HG02588 (cell line): Measurements from ENCODE around the gene SV2A.

Experiments used
- ATAC-seq: cut with Tn5 transposase; IDR thresholded peaks from one replicate; pipeline ENCODE4 v1.9.1; 2021; ENCODE audit warnings: mild to moderate bottlenecking, moderate library complexity; ENCODE audit not compliant: unreplicated experiment

Gene SV2A

DNA sequence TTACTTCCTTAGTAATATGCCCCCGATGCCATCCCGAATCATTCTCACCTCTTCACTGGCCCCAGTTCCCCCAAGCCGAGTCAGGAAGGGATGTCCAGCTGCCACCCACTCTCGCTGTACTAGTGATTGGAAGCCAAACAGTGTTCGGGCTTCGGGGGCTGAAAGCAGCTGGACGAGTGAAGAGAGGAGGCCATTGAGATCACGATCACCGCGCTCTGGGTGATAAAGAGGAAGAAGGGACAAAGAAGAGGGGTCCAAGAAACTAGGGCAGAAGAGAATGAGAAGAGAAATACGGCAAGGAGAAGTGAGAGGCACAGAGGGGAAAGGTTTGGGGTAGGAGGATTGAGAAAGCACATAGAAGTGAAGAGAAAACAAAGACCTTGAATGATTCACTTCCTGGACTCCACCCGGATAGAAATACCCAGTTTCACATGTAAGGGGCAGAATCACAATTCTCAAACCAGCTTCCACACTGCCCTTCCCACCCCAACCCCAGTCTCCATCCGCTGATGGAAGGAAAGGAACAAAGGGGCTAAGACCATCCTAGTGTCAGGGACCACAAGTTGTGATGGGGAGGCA is 13.7 kb upstream of the SV2A start:
- no peak for ATAC-seq

DNA sequence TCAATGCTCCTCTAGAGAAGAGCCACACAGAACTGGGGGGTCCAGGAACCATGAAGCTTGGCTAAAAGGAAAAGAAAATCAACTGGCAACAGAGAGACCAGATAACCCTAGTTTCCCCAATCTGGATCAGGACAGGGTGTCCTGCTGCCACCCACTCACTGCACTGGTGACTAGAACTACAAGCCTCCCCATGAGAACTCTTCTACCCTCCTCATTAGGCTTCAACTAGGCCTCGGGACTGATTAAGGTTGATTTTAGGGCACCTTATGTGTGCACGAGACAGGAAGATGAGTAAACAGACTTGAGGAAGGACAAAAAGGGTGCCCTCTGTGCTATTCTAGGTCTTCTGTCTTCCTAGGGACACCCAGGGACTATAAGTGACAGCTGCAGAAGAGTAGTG is 12.2 kb upstream of the SV2A start:
- ATAC-seq: no peak

DNA sequence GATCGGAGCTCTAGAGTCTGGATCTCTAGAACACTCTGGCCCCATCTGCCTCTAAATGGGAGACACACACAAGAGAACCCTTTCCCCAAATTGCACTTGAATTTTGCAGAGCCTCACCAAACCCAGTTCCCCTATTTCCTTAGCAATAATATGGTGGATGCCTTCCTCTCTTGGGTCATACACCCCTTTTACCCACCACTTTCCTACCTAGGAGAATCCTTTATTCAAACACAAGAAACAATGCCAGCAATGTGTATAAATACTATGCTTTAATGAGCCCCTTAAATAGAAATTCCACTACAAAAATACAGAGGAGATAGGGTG is 10.7 kb upstream of the SV2A start:
- no peak for ATAC-seq

DNA sequence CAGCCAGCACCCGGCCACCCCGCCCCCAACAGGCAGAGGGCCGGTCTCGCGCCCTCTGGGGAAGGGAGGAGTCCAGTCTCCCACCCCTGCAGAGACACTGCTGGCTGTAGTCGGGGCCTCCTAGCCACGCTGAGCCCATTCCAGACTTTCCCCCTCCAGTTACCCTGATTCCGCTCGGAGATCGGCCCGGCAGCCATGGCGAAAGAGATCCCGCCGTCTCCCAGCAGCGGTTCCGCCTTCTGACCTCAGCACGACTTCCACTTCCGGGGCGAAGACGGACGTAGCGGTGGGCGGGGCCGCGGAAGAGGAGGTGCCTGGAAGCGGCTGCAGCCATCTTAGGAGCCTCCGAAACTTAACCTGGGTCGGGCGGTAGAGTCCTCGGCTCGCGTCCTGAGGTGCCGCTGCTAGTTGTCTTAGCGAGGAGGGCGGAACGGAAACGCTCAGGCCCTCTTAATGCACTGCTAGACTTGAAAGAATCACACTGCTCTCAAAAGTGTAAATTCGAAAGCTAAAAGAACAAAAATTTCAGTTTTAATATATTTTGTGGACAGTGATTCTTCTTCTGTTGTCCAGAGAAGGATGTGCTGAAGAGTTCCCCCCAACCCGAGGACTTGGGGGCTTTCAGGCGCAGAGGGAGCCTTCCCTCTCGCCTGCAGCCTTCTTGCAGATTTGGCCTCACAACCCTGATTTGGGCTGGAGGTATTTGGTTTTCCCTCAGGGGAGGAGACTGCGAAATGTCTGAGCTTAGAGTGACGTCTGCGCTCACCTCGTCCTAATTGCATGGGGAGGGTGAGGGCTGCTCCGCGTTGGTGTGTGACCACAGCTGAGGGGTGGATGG is 10.1 kb upstream of the SV2A start, which contains the start of gene SF3B4:
Gene SF3B4 (minus strand): TSS at position 241 of the 838 bp plus-strand sequence. CDS start 44 bp downstream, at position 197.
- ATAC-seq: peak; percentile 92

DNA sequence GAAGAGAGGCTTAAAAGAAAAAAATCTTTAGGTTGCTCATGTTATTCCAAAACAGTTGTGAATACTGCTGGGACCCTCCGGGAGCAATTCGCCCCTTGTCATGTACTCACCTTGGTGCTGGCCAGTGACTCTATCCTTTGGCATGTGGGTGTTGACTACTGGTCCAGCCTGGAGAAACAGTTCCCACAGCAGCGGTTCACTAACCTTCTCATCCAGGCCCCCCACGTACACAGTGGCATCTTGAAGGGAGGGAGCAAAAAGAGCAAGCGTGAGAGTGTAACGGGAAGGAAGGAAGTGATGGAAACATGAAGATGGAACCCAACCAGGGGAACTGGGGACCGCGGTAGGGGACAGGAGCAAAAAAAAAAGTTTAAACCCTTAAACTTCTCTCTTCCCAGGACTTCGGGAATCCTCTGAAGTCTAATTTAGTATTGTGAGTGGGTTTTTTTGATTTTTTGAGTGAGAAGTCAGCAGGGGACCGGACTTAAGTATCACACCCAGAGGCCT is 9.5 kb upstream of the SV2A start:
- ATAC-seq: no peak

DNA sequence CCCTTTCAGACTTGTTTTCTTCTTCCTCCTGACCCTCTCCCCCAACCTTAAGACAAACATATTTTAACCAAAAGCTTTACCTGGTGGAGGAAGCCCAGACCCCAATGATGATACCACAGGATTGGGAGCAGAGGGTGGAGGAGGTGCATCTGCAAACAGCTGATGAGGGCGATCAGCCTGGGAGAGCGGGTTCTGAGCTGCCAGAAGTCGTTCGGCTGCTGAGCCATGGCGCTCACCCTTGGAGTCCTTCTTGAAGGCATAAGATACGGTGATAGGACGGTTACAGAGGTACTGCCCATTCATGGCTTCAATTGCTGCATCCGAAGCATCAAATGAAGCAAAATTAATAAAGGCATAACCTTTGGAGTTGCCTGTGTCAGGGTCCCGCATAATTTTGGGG is 8.7 kb upstream of the SV2A start:
- no peak for ATAC-seq

DNA sequence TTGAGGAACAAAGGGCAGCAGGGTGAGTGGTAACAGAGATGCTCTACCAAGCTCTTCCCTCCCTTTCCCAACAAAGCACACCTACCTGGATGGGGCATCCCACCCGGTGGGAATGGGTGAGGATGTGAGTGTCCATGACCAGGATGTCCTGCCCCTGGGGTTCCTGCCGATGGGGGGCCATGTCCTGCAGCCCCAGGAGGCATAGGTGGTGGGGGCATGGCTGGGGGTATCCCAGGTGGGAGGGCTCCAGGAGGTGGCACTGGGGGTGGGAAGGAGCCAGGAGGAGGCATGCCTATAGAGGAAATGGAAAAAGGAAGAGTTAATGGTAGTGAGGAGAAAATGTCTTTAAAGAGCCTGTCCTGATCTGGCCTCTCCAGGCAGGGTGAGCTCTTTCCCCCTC is 8.1 kb upstream of the SV2A start:
- no peak for ATAC-seq

DNA sequence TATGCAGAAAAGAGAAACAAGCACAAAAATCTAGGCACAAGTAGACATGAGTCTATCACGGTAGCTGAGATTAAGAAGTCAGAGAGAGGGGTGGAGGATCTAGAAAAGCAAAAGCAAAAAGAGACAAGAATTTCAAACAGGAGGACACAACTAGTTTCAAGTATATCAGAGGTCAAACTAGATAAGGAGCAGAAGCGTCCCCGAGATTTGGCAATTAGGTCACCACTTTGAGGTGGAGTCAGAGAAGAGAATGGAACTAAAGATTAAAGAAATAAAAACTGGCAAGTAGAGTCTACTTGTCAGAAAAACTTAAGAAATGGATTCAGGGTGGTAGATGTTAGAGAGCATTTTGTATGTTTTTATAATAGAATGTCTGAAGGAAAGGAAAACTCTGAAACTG is 7.7 kb upstream of the SV2A start:
- ATAC-seq: no peak

DNA sequence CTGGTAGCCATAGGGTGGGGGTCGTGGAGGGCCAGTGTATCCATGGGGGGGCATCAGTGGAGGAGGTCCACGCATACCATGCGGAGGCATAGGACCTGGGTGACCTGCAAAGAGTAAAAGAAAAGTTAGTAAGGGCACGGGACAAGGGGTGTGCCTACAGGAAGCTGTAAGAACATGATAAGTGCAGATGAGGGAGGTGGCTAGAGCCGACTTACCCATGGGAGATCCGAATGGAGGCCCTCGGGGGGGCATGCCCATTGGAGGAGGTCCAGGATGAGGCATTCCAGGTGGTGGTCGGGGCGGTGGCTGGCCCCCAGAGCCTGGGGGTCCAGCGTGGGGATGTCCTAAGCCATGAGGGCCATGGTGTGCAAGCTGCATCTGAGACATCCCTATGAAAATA is 6.0 kb upstream of the SV2A start:
- ATAC-seq: no peak

DNA sequence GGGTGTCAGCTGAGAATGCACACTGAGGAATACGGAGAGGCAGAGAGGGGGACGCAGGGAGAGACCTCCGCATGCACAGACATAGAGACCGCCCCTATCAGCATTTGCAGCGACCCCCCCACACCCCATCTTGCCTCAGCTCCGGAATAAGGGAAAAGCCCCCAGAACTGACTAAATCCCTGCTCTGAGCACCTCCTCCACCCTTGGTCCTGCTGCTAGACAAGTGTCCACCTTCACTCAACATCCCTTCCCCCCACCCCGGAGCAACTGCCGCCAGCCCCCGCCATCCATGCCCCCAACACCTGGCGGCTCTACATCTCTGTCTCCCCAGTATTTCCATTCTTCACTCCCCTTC is 769 bp downstream of the SV2A start:
- ATAC-seq: no peak

DNA sequence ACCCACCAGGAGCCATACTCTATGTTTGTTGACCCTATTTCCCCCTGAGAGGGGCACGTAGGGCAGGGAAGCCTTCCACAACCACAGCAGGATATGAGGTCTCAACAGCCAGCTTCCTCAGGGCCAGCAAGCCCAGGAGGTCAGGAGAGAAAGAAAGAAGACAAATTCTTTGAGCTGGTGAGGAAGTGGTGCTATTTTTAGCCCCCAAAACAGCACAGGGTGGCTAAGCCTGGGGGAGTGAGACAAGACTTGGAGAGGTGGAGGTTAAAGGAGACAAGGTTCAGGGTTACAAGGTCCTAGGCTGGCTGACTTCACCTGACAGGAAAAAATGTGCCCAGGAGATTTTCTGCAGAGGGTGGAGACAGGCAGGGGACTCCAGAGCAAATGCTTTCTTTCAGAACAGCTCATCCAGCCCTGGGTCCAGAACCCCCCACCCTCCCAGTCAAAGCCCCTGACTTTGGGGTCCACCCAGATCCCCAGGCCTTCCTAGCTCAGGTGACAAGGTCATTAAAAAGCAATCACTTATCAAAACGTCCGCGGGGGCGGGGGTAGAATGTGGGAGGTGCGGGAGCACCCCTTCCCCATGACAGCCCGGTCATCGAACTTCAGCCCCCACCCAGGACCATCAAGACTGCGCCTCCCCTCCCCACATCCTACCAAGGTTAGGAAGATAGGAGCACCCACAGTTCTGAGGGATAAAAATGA is 1.3 kb downstream of the SV2A start:
- no peak for ATAC-seq

DNA sequence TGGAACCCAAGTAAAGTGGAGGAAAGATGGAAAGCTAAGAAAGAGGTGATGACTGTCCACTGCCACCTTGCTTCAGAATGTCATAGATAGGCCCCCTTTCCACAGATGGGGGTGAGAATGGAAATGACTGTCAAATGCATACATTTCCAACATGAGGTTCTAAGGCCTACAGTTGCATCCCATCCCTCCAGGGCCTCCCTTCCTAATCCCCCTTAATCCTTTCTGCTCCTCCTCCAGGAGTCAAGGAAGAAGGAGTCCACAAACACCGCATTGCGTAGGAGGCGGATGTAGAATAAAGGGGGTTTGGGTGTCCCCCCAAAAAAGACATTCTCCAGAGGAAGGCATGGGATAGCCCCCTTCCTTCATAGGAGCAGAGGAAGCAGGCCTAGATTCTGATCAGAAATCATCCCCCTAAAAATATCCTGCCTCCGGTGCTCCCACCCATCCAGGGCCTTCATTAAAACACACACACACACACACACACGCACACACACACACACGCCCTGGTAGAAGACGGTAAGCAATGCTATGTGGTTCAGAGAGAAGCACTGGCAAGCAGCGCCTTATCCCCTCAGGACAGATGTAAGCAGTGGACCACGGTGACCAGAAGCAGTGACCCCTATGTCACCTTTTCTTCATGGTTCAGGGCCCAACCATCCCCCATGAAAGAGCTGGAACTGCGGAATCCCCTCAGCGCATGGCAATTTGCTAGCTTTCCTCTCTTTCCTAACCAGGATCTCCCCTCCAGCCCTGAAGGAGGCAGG is 2.0 kb downstream of the SV2A start:
- no peak for ATAC-seq

DNA sequence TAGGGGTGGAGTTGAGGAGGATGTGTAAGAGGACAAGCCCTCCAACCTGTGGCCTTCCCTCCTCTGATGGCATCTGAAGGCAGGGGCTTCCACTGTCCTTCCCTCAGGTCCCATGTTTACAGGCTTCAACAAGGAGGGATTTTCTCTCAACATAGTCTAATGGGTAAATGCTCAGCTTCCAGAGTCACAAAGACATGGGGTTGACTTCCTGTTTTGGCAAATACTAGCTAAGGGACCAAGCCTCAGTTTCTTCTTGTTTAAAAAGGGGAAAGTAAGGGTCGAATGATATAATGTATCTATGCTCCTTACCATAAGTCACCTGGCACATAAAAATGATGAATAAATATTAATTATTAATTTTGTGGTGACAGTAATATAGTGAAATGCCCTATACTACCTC is 3.1 kb downstream of the SV2A start:
- ATAC-seq: no peak

DNA sequence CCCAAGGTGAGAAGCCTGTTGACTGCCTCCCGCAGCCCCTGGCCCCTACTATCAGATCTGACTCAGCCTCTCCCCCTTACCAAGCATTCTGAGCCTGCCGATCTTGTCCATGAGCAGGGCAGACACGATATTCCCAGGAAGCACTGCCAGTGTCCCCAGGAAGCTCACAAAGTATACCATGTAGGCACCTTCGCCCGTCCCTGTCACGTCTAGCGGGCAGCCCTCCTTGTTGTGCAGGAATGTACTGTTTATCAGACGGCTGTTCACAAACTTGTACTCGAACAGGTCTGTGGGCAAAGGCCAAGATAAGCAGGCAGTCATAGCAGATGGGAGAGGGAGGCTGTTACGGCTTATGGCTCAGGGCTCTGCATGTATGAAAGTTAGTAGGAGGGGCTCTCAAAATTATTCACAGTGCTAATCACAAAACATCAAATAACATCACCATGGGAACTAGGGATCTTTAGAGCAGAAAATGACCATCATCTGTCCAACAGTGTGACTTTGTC is 11.0 kb downstream of the SV2A start:
- no peak for ATAC-seq

DNA sequence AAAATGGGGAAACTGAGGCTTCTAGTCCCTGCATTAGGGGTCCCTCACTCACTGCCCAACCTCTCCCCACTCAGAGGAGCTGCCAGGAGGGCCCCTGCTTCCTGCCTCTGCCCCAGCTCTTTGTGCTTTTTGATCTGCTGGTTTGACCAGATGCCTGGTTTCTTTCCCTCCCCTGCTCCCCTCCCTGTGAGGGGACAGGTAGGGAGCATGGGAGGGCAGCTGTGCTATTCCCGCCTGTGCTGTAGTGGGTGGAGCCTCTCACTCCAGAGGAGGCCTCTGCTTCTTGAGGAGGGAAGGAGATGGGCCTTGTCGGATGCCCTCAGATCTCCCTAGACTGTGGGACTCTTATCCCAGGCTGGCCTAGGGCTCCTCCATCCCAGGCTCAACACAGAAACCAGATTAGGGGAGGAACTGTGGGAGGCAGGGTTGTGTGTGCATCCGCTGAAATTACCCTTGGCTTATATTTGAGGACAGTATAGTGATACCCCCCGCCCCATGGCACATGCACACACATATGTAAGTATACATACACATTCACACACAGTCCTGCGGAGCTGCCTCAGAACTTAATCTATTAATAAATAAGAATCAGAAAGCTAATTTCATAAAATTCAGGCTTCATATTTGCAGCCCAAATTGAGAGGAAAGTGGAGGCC is 13.7 kb downstream of the SV2A start:
- ATAC-seq: no peak

DNA sequence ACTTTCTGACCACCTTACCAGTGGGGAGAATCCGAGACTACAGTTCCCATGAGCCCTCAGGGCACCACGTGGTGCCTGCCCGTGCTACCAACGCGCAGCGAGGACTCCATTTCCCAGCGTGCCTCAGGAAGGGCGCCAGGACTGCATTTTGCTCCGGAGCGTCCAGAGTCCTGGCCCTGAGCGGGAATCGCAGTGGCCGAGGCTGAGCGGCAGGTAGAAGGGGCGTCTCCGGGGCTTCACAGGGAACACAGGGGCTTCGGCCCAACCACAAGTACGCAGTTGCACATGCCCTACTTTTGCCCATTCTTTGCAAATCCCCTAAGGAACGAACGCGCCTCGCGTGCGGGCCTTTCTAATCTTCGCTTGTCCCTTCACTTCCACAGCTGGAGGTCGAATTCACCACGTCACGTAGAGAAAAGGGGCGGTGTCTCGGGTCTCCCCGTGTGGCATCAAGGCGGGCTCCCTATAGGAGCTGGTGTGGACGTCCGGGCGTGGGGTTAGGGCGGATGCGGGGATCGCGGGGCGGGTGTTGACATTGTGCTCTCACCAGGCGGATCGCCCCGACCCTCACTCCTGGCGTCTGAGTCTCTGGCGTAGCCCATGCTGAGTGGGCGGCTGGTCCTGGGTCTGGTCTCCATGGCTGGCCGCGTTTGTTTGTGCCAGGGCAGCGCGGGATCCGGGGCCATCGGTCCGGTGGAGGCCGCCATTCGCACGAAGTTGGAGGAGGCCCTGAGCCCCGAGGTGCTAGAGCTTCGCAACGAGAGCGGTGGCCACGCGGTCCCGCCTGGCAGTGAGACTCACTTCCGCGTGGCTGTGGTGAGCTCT is 18.0 kb downstream of the SV2A start, which contains the start of gene BOLA1:
Gene BOLA1 (plus strand): TSS at position 109 of the 825 bp plus-strand sequence. CDS start 492 bp downstream, at position 601.
- ATAC-seq: peak; percentile 97

DNA sequence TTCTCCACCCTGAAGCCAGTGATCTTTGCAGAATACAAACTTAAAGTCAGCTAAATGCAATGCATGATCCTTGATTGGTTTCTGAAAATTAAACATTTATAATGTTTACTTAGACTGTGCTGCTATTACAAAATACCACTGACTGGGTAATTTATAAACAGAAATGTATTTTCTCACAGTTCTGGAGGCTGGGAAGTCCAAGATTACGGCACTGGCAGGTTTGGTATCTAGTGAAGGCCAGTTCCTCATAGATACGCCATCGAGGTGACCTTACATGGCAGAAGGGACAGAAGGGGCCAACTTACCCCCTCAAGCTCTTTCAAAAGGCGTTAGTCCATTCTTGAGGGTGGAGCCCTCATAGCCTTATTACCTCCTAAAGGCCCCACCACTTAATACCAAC is 21.1 kb downstream of the SV2A start:
- ATAC-seq: no peak

DNA sequence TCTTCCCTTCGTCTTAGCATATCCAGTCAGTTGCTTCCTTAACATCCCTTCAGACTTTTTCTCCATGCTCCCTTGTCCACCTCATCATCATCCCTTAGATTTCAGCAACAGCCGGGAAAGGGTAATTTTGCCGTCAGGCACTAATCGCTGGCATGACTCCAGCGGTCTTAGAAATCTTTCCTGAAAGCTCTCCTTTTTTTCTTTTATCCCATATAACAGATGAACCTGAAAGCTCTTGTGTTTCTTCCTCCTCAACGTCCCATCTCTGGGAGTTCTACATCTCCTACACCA is 28.7 kb downstream of the SV2A start:
- no peak for ATAC-seq

DNA sequence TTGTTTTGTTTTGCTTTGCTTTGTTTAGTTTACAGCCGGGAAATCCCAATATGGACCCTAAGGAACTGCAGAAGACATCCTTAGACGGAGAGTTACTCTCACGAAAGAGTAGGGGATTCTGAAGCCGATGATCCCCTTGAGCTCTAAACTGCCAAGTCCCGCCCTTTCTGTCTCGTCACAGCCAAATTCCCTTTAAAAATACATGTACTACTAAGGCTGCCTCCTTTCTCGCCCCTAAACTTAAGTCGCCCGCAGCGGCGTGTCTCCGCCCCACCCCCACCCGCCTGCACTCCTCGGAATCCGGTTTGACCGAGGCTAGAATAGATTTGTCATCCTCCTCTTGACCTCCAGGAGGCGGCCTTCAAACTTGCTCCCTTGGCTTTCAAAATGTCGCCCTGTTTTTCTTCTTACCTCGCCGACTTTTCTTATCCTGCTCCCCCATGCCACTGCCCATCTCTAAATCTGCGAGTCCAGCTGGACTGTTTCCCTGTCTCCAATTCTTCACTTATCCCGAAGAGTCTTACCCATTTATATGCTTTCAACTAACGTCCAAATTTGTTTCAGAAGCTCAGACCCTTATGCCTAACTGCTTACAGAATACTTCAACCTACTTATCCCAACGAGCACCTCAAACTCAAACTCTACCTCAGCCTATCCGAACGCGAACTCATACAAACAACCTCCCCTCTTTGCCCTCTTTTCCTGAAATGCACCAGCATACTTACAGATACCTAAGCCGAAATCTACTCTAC is 29.2 kb downstream of the SV2A start:
- ATAC-seq: peak; percentile 21
